HG03460 (cell line): Measurements from ENCODE around the gene GPR84.
"Not testable (repeated sequence)": the region's sequence is repeated elsewhere in the genome, so short reads cannot be mapped to it uniquely, and the experiment has no call there.

Source experiments
- ATAC-seq: cut with Tn5 transposase; IDR thresholded peaks from one replicate; pipeline ENCODE4 v1.9.1; 2021; ENCODE audit not compliant: unreplicated experiment

The GPR84 gene

GRCh38 chr12:54356951-54357356 is 7.3 kb downstream of the GPR84 start:
- ATAC-seq: no peak

- ATAC-seq: no peak
These were observed 8.1 kb downstream of the GPR84 start for GRCh38 chr12:54356228-54356627.

GRCh38 chr12:54355104-54355815 is 9.0 kb downstream of the GPR84 start:
- ATAC-seq: no peak

- ATAC-seq: not testable (repeated sequence)
These were observed 10.0 kb downstream of the GPR84 start for GRCh38 chr12:54354271-54354670.

GRCh38 chr12:54352891-54353874 is 11.1 kb downstream of the GPR84 start:
- no peak for ATAC-seq

- no peak for ATAC-seq
These were observed 12.2 kb downstream of the GPR84 start for GRCh38 chr12:54352022-54352531.

- ATAC-seq: no peak
These were observed 12.9 kb downstream of the GPR84 start for GRCh38 chr12:54351341-54351740.

- no peak for ATAC-seq
These were observed 13.5 kb downstream of the GPR84 start for GRCh38 chr12:54350743-54351142.

- ATAC-seq: no peak
These were observed 14.6 kb downstream of the GPR84 start for GRCh38 chr12:54349679-54350078.

GRCh38 chr12:54349036-54349435 is 15.2 kb downstream of the GPR84 start:
- no peak for ATAC-seq

GRCh38 chr12:54341378-54342300 is 22.6 kb downstream of the GPR84 start:
- no peak for ATAC-seq

GRCh38 chr12:54340846-54341245 is 23.4 kb downstream of the GPR84 start:
- no peak for ATAC-seq

- no peak for ATAC-seq
These were observed 25.5 kb downstream of the GPR84 start for GRCh38 chr12:54338698-54339296.

GRCh38 chr12:54337854-54338650 is 26.2 kb downstream of the GPR84 start:
- ATAC-seq: no peak

- no peak for ATAC-seq
These were observed 26.9 kb downstream of the GPR84 start for GRCh38 chr12:54337280-54337842.

GRCh38 chr12:54333420-54334034 is 30.8 kb downstream of the GPR84 start:
- ATAC-seq: no peak

- ATAC-seq: no peak
These were observed 32.8 kb downstream of the GPR84 start for GRCh38 chr12:54331461-54331860.

- ATAC-seq: no peak
These were observed 33.8 kb downstream of the GPR84 start for GRCh38 chr12:54330442-54330841.

- ATAC-seq: no peak
These were observed 34.5 kb downstream of the GPR84 start for GRCh38 chr12:54329759-54330158.
